Naive B cell (primary cell): Measurements from ENCODE around the gene MEGF9. TPM values are rescaled to one million over a fixed set of nuclear protein-coding genes. Genes with fewer than 3 reads are reported as not detected.
"Not testable (repeated sequence)": the region's sequence is repeated elsewhere in the genome, so short reads cannot be mapped to it uniquely, and the experiment has no call there.

Source experiments
- ATAC-seq, 2 donors: fragments of 150-1000 bp; cut with Tn5 transposase; 2 replicates each; pipeline ENCODE4 v1.10.0; 2021; ENCODE audit warnings: low read depth in 2 of 2, mild to moderate bottlenecking in 2 of 2, moderate library complexity in 2 of 2
- DNase-seq: peaks from one replicate; pipeline ENCODE4 v3.0.0; 2022
- H3K27ac Mint-ChIP-seq, 6 donors: one replicate each; pipeline ENCODE4 v1.8.0; 2020 to 2022; ENCODE audit warnings: mild to moderate bottlenecking in 6 of 6, mixed read lengths in 6 of 6, moderate library complexity in 5 of 6, inconsistent platforms in 2 of 6
- H3K27me3 Mint-ChIP-seq, 3 donors: one replicate each; pipeline ENCODE4 v1.8.0; 2021 to 2022; ENCODE audit warnings: mixed read lengths in 3 of 3, mild to moderate bottlenecking in 1 of 3
- H3K36me3 Mint-ChIP-seq, 2 donors: one replicate each; pipeline ENCODE4 v1.8.0; 2020 to 2022; ENCODE audit warnings: mixed read lengths in 2 of 2, inconsistent platforms in 1 of 2, mild to moderate bottlenecking in 1 of 2
- H3K4me1 Mint-ChIP-seq, 3 donors: one replicate each; pipeline ENCODE4 v1.8.0; 2020 to 2022; ENCODE audit warnings: mixed read lengths in 3 of 3, inconsistent platforms in 1 of 3, mild to moderate bottlenecking in 1 of 3, moderate library complexity in 1 of 3
- H3K4me3 Mint-ChIP-seq, 8 donors: one replicate each; pipeline ENCODE4 v1.8.0; 2020 to 2022; ENCODE audit warnings: mild to moderate bottlenecking in 8 of 8, mixed read lengths in 8 of 8, moderate library complexity in 8 of 8, inconsistent platforms in 2 of 8
- H3K9me3 Mint-ChIP-seq, 7 donors: one replicate each; pipeline ENCODE4 v1.8.0; 2020 to 2022; ENCODE audit warnings: mixed read lengths in 7 of 7, mild to moderate bottlenecking in 5 of 7, inconsistent platforms in 2 of 7, moderate library complexity in 1 of 7
- polyA plus RNA-seq, 6 donors: library from polyadenylated mRNA; unstranded; fragments of 300-500 nt; fragmentation: Illumina TruSeq; gene quantifications; one replicate each; pipeline ENCODE4 v1.2.3, GENCODE V29; 2021; ENCODE audit warnings: low read depth in 6 of 6

The MEGF9 gene
- polyA plus RNA-seq, 6 donors from 2014 or later: 4.4 to 5.6 (median 5.0) TPM

DNA sequence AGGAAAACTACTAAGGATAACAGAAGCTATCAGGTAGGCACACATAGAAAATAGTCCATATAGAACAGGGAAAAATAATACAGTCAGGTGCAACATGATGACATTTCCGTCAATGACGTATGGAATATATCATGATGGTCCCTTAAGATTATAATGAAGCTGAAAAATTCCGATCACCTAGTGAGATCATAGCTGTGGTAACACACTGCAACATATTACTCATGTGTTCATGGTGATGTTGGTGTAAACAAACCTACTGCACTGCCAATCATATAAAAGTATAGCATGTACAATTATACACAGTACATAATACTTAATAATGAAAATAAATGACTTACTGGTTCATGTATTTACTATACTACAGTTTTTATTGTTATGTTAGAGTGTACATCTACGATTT is 60.0 kb downstream of the MEGF9 start:
- DNase-seq (no peak), ATAC-seq (no peak)
- H3K9me3 Mint-ChIP-seq: no peaks in the 10 kb centered on the region
- no peaks in the 10 kb centered on the region for H3K27me3 Mint-ChIP-seq
- no peaks in the 10 kb centered on the region for H3K4me1 Mint-ChIP-seq
- H3K27ac Mint-ChIP-seq: no peak overlapping the region
- H3K36me3 Mint-ChIP-seq: no peaks in the 10 kb centered on the region
- no peak overlapping the region for H3K4me3 Mint-ChIP-seq

DNA sequence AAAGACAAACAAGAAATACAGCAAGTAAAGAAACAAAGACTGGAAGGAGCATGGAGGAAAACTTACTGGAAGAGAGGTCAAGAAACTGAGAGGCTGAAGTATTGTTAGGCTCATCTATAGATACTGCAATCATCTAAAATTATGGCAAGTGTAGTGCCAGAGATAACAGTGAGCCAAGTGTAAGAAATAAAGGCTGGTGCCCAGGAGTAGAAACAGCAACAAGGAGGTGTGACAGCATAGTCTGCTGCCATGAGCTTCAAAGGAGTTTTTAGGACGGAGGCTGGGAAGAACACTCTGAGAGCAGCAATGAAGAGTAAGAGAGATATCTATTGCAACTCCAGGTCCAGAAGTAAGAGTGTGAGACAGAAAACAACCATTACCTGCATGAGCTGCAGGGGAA is 60.5 kb downstream of the MEGF9 start:
- Mint-ChIP-seq H3K36me3 (no peaks in the 10 kb centered on the region), H3K27me3 (no peaks in the 10 kb centered on the region), H3K4me1 (no peaks in the 10 kb centered on the region), H3K4me3 (peak overlapping the region in 1 of 8 donors; percentile 38), H3K9me3 (no peaks in the 10 kb centered on the region), H3K27ac (no peak overlapping the region)
- ATAC-seq (no peak), DNase-seq (no peak)

DNA sequence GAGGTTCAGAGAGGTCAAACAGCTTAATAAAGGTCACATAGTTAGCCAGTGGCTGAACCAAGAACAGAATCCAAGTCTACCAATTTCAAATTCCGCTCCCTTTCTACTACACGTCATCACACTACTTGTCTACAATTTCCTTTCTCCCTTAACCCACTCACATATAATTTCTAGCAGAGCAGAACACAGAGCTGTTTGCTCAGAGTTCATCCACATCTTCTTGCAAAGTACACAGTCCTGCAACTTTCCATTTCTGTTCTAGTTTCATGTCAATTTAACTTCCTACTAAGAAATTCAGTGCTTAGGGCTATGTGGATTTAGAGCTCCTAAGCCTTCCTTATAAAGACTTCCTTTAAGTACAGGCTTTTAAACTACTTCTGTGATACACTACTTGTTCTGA is 61.3 kb downstream of the MEGF9 start:
- Mint-ChIP-seq H3K36me3 (peaks cover 0 to 8% of the 10 kb centered on the region in 2 donors), H3K9me3 (no peaks in the 10 kb centered on the region), H3K27me3 (no peaks in the 10 kb centered on the region), H3K27ac (no peak overlapping the region), H3K4me3 (no peak overlapping the region), H3K4me1 (peaks cover 0 to 2% (median 2%) of the 10 kb centered on the region in 3 donors)
- ATAC-seq (no peak), DNase-seq (no peak)

DNA sequence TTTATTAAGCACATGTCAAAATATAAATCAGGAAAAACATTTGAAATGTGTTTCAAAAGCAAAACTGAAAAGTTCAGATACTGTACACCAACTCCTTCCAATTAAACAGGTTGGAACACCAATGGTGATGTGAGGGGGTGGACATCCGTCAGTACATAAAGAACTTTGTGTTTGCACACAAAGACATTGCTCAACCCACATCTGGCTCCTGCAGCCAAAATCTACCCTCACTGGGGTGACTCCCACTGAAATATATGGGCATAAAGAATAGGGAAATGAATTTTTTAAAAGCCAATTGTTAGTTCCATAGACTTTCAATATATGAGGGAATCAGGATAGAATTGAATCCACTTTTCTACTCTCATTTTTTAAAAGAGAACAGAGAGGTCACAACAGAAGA is 63.9 kb downstream of the MEGF9 start:
- no peak for ATAC-seq
- peaks cover 0 to 5% (median 4%) of the 10 kb centered on the region in 3 donors for H3K4me1 Mint-ChIP-seq
- peaks cover 0 to 9% of the 10 kb centered on the region in 2 donors for H3K36me3 Mint-ChIP-seq
- no peak overlapping the region for H3K27ac Mint-ChIP-seq
- no peaks in the 10 kb centered on the region for H3K27me3 Mint-ChIP-seq
- no peaks in the 10 kb centered on the region for H3K9me3 Mint-ChIP-seq
- no peak for DNase-seq
- no peak overlapping the region for H3K4me3 Mint-ChIP-seq

DNA sequence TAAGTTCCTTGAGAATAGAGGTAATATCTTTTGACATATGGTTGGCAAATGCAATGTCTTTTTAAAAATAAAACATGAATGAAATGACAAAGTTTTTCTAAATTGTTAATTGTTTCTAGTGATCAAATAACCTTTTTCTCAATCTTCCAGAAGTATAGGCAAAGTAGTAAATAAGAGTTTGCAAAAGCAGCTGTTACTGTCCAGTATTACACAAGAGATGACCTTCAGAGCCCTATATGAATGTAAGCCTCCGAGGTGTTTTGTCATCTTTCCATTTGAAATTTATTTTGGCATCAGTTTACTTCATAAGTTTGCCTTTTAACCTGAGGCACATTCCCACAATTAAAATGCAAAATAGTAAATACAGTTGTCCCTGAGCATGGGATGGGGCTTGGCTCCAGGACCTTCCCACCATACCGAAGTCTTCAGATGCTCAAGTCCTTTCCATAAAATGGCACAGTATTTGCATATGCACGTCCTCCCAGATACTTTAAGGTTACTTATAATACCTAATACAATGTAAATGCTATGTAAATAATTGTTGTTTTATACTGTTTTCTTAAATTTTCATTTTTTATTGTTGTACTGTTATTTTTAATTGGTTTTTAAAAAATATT is 65.6 kb downstream of the MEGF9 start:
- DNase-seq (no peak), ATAC-seq (no peak)
- Mint-ChIP-seq H3K4me1 (peaks cover 0 to 5% (median 4%) of the 10 kb centered on the region in 3 donors), H3K36me3 (peaks cover 0 to 9% of the 10 kb centered on the region in 2 donors), H3K27me3 (no peaks in the 10 kb centered on the region), H3K9me3 (no peaks in the 10 kb centered on the region), H3K4me3 (no peak overlapping the region), H3K27ac (no peak overlapping the region)

DNA sequence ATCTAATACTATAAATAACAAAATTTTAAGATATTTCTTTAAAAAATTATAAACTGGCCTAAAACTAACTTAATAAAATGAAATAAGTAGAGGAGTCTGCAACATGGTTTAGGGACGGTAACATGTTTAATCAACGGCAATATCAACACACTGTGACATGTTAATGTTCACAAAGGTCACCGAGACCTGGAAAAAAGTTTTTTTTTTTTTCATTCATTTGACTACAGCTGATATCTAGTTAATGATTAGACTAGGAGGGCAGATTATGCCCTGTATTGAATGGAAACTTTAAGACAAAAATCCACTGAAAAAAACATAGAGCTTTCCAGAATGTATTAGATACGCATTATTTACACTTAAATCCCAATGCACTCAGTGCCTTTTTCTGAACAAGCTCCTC is 67.3 kb downstream of the MEGF9 start:
- Mint-ChIP-seq H3K9me3 (no peaks in the 10 kb centered on the region), H3K4me3 (no peak overlapping the region), H3K27ac (no peak overlapping the region), H3K36me3 (peaks cover 4 to 9% of the 10 kb centered on the region in 2 donors), H3K4me1 (peaks cover 0 to 5% (median 4%) of the 10 kb centered on the region in 3 donors), H3K27me3 (no peaks in the 10 kb centered on the region)
- ATAC-seq (no peak), DNase-seq (no peak)

DNA sequence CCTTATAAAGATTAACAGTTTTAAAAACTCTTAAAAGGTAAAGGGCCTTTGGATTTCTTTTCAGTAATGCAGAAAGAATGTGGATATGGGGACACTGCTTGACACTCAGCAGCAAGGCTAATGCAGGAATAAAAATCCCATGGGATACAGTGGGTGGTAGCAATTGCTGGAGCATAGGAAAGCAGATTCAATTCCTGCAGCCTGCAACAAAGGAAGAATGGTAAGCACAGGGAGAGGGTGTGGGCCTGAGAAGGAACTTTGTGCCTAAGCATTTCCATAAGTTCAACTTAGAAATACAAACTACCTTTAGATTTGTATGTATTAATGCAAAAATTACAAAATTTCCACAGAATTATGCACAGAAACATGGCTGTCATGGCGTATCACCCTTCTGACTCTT is 68.5 kb downstream of the MEGF9 start:
- ATAC-seq (no peak), DNase-seq (no peak)
- Mint-ChIP-seq H3K4me3 (no peak overlapping the region), H3K9me3 (peaks cover 0 to 5% (median 2%) of the 10 kb centered on the region in 7 donors), H3K27ac (peak overlapping the region in 2 of 6 donors; percentile 83 to 86), H3K4me1 (peaks cover 0 to 5% (median 4%) of the 10 kb centered on the region in 3 donors), H3K27me3 (no peaks in the 10 kb centered on the region), H3K36me3 (peaks cover 9% of the 10 kb centered on the region in 2 donors)

DNA sequence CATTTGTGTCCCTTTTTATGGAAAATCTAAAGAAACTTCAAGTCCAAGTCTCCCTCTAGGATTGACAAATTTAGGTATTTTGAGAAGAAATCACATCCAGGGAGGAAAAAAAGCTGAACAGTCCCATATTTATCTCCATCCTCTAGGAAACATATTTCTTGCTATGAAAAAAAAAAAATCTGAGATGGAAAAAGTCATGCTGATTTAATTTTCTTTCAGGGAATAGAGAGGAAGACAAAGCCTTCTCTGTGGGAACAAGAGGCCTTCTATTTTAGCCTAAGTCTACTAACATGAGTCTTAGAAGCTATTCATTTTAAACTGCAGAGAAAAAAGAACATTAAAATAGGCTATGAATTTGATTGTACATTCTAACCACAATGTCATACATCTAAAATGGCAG is 71.2 kb downstream of the MEGF9 start:
- peaks cover 0 to 5% (median 2%) of the 10 kb centered on the region in 7 donors for H3K9me3 Mint-ChIP-seq
- ATAC-seq (no peak), DNase-seq (no peak)
- no peak overlapping the region for H3K27ac Mint-ChIP-seq
- H3K4me1 Mint-ChIP-seq: peaks cover 0 to 5% (median 4%) of the 10 kb centered on the region in 3 donors
- no peak overlapping the region for H3K4me3 Mint-ChIP-seq
- peaks cover 2 to 9% of the 10 kb centered on the region in 2 donors for H3K36me3 Mint-ChIP-seq
- no peaks in the 10 kb centered on the region for H3K27me3 Mint-ChIP-seq

DNA sequence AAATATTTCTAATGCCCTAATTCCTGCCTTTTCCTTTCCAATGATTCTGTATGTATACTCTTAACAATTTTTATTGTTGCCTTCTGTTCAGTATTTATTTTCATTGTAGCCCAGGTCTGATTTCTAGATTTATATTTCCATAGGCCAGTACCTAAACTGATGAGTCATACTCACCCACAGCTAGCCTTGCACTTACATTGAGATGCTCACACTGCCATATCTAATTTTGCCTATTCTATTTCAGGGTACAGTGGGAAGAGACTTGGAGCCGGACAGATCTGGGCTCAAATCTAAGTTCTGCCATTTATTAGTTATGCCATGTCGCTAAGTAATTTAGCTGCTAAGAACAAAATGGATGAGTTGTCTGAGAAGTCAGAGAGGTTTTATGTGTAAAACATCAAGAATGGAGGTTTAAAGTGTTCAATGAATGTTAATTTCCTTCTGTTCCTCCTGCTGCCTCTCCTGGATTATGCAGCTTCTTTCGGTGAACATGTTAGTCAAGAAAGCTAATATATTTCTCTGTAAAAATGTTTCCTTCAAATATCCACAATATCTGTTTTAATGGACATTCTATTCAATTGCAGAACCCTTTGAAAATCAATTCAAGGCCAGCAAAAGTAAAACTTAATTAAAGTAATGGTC is 72.0 kb downstream of the MEGF9 start:
- no peak overlapping the region for H3K4me3 Mint-ChIP-seq

DNA sequence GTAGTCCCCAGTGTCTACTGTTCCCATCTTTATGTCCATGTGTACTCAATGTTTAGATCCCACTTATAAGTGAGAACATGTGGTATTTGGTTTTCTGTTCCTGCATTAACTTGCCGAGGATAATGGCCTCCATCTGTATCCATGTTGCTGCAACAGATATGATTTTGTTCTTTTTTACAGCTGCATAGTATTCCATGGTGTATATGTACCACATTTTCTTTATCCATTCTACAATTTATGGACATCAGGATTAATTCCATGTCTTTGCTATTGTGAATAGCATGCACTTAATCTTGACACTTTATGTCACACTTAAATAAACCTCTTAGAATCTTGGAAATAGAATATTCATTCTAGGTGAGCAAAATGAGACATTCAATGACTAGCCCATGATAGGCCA is 73.4 kb downstream of the MEGF9 start:
- not testable (repeated sequence) for H3K9me3 Mint-ChIP-seq, DNase-seq

More for the DNA sequence above, 72.0 kb downstream of the MEGF9 start:
- no peaks in the 10 kb centered on the region for H3K4me1 Mint-ChIP-seq
- peaks cover 0 to 9% of the 10 kb centered on the region in 2 donors for H3K36me3 Mint-ChIP-seq
- H3K27ac Mint-ChIP-seq: no peak overlapping the region
- peaks cover 0 to 5% (median 2%) of the 10 kb centered on the region in 7 donors for H3K9me3 Mint-ChIP-seq
- no peaks in the 10 kb centered on the region for H3K27me3 Mint-ChIP-seq
- no peak for DNase-seq
- ATAC-seq: no peak

DNA sequence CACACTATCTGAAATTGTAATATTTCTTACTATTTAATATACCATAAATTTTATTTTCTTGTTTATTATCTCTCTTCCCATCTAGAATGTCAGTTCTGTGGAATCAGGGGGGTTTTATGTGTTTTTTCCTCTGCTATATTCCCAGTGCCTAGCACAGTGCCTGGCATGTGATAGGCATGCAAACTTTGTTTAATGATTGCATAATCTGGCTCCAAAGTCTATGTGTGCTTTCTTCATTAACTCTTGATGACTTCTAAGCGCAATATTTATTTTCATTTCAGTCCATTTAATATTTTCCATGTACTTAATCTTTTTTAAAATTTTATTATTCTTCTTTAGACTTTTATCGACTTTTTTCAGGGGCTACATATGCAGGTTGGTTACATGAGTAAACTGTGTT is 73.9 kb downstream of the MEGF9 start:
- Mint-ChIP-seq H3K4me1 (no peaks in the 10 kb centered on the region), H3K9me3 (peaks cover 4 to 15% (median 12%) of the 10 kb centered on the region in 7 donors), H3K4me3 (no peak overlapping the region), H3K36me3 (peaks cover 10 to 17% of the 10 kb centered on the region in 2 donors), H3K27ac (no peak overlapping the region), H3K27me3 (no peaks in the 10 kb centered on the region)
- no peak for ATAC-seq
- DNase-seq: no peak

More for the DNA sequence above, 73.4 kb downstream of the MEGF9 start:
- not testable (repeated sequence) for H3K4me3 Mint-ChIP-seq, H3K4me1 Mint-ChIP-seq, H3K27ac Mint-ChIP-seq, ATAC-seq, H3K27me3 Mint-ChIP-seq
- peaks cover 5 to 12% of the 10 kb centered on the region in 2 donors for H3K36me3 Mint-ChIP-seq

DNA sequence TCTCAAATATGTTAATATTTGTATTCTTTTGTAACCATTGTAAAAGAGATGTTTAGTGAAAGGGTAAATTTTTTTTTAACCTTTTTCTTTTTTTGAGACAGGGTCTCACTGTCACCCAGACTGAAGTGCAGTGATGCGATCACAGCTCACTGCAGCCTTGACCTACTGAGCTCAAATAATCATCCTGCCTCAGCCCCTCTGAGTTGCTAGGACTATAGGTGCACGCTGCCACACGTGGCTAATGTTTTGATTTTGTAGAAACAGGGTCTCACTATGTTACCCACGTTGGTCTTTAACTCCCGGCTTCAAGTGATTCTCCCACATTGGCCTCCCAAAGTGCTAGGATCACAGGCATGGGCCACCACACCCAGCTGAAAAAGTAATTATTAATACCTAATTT is 76.4 kb downstream of the MEGF9 start:
- peaks cover 8 to 25% (median 18%) of the 10 kb centered on the region in 7 donors for H3K9me3 Mint-ChIP-seq
- H3K27ac Mint-ChIP-seq: no peak overlapping the region
- no peaks in the 10 kb centered on the region for H3K4me1 Mint-ChIP-seq
- ATAC-seq: no peak
- H3K36me3 Mint-ChIP-seq: peaks cover 18 to 26% of the 10 kb centered on the region in 2 donors
- H3K4me3 Mint-ChIP-seq: no peak overlapping the region
- H3K27me3 Mint-ChIP-seq: no peaks in the 10 kb centered on the region
- DNase-seq: no peak

DNA sequence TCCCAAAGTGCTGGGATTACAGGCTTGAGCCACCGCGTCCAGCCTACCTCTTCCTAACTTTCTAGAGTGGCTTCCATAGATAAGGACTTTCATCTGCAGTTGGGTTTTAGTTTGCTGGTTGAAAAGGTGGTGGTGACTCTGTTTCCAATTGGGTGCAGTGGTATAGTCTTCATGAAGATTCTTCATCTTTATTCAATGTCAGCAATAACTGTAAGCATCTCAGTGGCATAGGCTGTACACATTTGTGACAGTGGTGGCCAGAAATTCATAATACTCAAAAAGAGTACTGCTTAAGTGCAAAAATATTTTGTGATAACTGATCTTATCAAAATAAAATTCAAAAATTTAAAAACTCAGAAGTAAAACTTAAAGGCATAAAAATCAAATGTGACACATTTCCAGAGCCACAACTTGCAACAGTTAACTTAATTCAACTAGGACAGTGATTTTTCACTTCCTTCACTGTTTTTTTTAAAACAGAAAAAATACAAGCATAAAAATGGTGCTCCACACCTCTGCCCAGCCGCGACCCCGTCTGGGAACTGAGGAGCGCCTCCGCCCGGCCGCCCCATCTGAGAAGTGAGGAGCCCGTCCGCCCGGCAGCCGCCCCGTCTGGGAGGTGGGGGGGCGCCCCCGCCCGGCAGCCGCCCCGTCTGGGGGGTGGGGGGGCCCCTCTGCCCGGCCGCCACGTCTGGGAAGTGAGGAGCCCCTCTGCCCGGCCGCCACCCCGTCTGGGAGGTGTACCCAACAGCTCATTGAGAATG is 77.9 kb downstream of the MEGF9 start:
- no peak for ATAC-seq
- no peak overlapping the region for H3K27ac Mint-ChIP-seq

More for the DNA sequence above, 77.9 kb downstream of the MEGF9 start:
- no peak for DNase-seq
- peak overlapping the region in 1 of 8 donors; percentile 35 for H3K4me3 Mint-ChIP-seq
- H3K9me3 Mint-ChIP-seq: peaks cover 8 to 25% (median 18%) of the 10 kb centered on the region in 7 donors
- peaks cover 17 to 18% of the 10 kb centered on the region in 2 donors for H3K36me3 Mint-ChIP-seq
- H3K27me3 Mint-ChIP-seq: no peaks in the 10 kb centered on the region
- no peaks in the 10 kb centered on the region for H3K4me1 Mint-ChIP-seq
